ENCODE measurements around the gene SP6. TPM values are rescaled to one million over a fixed set of nuclear protein-coding genes. Genes with fewer than 3 reads are reported as not detected.

The SP6 gene
- total RNA-seq, 1 donor: under 0.01 TPM

- Histone ChIP-seq H3K4me1 (ENCODE audit: insufficient read depth, low read length) (peaks cover 10% of the 10 kb centered on the region), H3K4me2 (ENCODE audit: insufficient read depth, low read length) (no peak overlapping the region), H3K36me3 (ENCODE audit: insufficient read depth, low read length) (peaks cover 36% of the 10 kb centered on the region), H3K27me3 (ENCODE audit: insufficient read depth, low read length) (no peaks in the 10 kb centered on the region), H3K27ac (ENCODE audit: low read depth, low read length) (peak overlapping the region; percentile 13), H2AFZ (ENCODE audit: low read length) (no peak overlapping the region), H3K79me2 (ENCODE audit: insufficient read depth, low read length) (no peaks in the 10 kb centered on the region), H3K4me3 (ENCODE audit: insufficient read depth, low read length) (no peak overlapping the region), H4K20me1 (ENCODE audit: insufficient read depth, low read length) (peaks cover 36% of the 10 kb centered on the region), H3K9me3 (ENCODE audit: low read depth, low read length) (no peaks in the 10 kb centered on the region)
- no peak for TF ChIP-seq CTCF (IDR thresholded peaks at IDR 0.05; ENCODE audit: extremely low read depth, low read depth, low read length)
- no peak for DNase-seq (ENCODE audit: insufficient read length, low spot score, missing footprints)
Measured at GRCh38 chr17:47810901-47811635, 39.9 kb downstream of the SP6 start.

- H3K9me3 ChIP-seq (ENCODE audit: low read depth, low read length): no peaks in the 10 kb centered on the region
- H3K4me1 ChIP-seq (ENCODE audit: insufficient read depth, low read length): peaks cover 10% of the 10 kb centered on the region
- TF ChIP-seq CTCF (IDR thresholded peaks at IDR 0.05; ENCODE audit: extremely low read depth, low read depth, low read length): no peak
- no peaks in the 10 kb centered on the region for H3K27me3 ChIP-seq (ENCODE audit: insufficient read depth, low read length)
- no peaks in the 10 kb centered on the region for H3K79me2 ChIP-seq (ENCODE audit: insufficient read depth, low read length)
- H2AFZ ChIP-seq (ENCODE audit: low read length): no peak overlapping the region
- H4K20me1 ChIP-seq (ENCODE audit: insufficient read depth, low read length): peaks cover 36% of the 10 kb centered on the region
- peak; percentile 98 for DNase-seq (ENCODE audit: insufficient read length, low spot score, missing footprints)
- peak overlapping the region; percentile 13 for H3K27ac ChIP-seq (ENCODE audit: low read depth, low read length)
- H3K4me3 ChIP-seq (ENCODE audit: insufficient read depth, low read length): no peak overlapping the region
- H3K4me2 ChIP-seq (ENCODE audit: insufficient read depth, low read length): no peak overlapping the region
- peaks cover 36% of the 10 kb centered on the region for H3K36me3 ChIP-seq (ENCODE audit: insufficient read depth, low read length)
Measured at GRCh38 chr17:47810200-47810821, 40.7 kb downstream of the SP6 start.

- Histone ChIP-seq H3K79me2 (ENCODE audit: insufficient read depth, low read length) (no peaks in the 10 kb centered on the region), H2AFZ (ENCODE audit: low read length) (no peak overlapping the region), H3K9me3 (ENCODE audit: low read depth, low read length) (no peaks in the 10 kb centered on the region), H3K4me3 (ENCODE audit: insufficient read depth, low read length) (no peak overlapping the region), H3K27ac (ENCODE audit: low read depth, low read length) (no peak overlapping the region), H3K36me3 (ENCODE audit: insufficient read depth, low read length) (peaks cover 32% of the 10 kb centered on the region), H3K27me3 (ENCODE audit: insufficient read depth, low read length) (peaks cover 9% of the 10 kb centered on the region), H3K4me2 (ENCODE audit: insufficient read depth, low read length) (no peak overlapping the region), H4K20me1 (ENCODE audit: insufficient read depth, low read length) (peaks cover 36% of the 10 kb centered on the region), H3K4me1 (ENCODE audit: insufficient read depth, low read length) (peaks cover 10% of the 10 kb centered on the region)
- no peak for TF ChIP-seq CTCF (IDR thresholded peaks at IDR 0.05; ENCODE audit: extremely low read depth, low read depth, low read length)
- DNase-seq (ENCODE audit: insufficient read length, low spot score, missing footprints): peak; percentile 48
Measured at GRCh38 chr17:47808830-47809480, 42.0 kb downstream of the SP6 start.

Data from osteoblast (primary cell).